ENCODE data around the gene L3MBTL2.
A peak's percentile ranks its signal among the peaks of the same experiment; 100 is the strongest.

The L3MBTL2 gene

DNA sequence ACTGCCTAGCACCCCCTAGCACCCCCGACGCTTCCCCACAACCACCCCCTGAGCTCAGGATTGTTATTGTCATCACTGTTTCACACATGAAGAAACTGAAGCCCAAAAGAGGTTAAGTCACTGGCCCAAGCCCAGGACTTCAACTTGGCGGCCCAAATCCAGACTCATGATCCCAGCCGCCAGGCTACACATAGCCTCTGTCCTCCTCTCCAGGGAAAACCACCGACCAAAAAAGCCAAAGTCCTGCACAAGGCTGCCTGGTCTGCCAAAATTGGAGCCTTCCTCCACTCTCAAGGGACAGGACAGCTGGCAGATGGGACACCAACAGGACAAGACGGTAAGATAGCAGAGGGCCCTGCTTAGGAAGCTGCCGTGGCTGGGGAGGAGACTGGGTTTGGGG is 10.8 kb downstream of the L3MBTL2 start:
- DNase-seq: no peak

- no peak for DNase-seq
These were observed 11.9 kb downstream of the L3MBTL2 start for GRCh38 chr22:41216984-41217383.

DNA sequence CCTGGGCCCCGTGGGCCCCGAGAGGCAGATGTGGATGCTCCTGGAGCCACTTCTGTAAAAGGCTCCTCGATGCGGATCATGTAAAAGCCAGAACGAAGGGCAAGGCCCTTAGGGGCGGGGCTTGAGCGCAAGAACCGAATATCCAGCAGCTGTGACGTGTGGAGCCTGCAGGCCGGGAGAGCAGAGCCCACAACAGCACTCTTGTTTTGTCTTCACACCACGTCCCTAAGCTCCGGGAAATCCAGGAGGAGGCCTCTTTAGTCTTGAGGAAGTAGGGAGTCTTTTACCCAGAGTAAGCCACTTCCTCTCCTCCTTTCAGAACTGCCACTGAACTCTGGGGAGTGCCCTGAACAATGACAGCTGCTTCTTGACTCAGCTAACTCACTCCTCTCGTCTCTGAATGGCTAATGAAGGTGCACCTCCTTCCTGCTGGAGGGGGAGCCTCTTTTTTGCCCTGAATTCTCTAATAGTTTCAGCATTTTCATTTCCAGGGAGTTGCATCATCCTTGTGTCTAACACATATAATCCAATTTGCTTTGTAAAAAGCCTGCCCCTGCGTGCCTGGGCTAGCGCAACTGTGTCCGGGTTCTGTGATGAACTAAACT is 12.5 kb downstream of the L3MBTL2 start:
- DNase-seq: no peak

GRCh38 chr22:41222846-41223507 is 17.9 kb downstream of the L3MBTL2 start:
- no peak for DNase-seq

DNA sequence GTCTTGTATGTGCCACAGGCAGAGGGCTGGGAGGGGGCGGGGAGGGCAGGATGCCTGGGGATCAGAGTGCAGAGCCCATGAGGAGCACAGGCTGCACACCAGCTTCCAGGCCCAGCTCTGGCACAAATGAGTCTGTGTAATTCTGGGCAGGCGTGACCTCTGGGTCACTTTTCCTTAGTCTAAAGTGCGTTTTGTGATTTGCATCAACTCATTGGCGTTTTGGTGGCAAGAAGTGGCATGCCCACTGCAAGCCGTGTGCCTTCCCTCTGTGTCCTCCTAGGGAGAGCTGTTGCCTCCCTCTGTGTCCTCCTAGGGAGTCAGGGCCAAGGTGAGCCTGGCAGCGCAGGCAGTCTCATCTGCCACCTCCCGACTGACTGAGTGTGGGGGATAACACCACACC is 18.4 kb downstream of the L3MBTL2 start:
- no peak for DNase-seq

GRCh38 chr22:41226723-41227655 is 21.9 kb downstream of the L3MBTL2 start:
- no peak for DNase-seq

DNA sequence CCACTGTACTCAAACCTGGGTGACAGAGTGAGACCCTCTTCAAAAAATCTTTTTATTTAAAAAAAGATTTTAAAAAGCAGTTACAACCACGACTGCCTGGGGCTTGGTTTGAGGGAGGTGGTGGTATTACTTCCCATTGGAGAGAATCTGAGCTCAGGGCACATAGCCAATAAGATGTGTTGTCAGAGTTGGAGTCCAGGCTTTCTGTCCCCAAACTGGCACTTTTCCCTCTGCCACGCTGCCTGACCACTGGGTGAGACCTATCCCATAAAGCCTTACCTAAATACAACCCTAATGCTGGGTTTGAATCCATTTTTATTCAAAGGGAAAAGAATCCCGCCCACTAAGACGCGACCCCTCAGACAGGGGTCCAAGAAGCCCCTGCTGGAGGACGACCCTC is 24.1 kb downstream of the L3MBTL2 start:
- no peak for DNase-seq

DNA sequence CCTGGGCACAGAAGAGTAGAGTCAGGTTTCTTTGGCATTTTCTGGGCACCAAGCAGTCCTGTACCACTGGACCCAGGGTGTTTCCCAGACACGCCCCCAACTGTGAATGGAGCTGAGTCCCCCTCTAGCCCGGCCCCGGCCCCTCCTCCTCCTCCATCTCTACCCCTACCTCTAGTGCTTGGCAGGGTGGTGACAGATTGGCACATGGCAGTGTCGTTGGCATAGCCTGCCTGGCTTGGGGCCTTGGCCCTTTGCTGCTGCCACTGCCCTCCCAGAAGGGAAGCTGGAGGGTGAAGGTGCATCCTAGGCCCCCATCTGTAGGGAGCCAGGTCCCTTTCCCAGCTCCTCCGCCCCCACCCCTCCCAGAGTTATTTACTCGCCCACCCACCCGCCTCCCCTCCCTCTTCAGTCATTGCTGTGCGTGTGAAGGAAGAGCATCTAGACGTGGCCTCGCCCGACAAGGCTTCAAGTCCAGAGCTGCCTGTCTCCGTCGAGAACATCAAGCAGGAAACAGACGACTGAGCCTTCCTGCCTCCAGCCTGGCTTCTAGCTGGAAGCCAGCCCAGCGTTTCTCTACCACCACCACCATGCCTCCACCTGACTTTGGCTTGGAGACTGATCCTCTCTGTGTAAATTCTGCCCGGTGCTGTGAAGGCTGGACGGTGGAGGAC is 24.8 kb downstream of the L3MBTL2 start:
- DNase-seq: no peak

DNA sequence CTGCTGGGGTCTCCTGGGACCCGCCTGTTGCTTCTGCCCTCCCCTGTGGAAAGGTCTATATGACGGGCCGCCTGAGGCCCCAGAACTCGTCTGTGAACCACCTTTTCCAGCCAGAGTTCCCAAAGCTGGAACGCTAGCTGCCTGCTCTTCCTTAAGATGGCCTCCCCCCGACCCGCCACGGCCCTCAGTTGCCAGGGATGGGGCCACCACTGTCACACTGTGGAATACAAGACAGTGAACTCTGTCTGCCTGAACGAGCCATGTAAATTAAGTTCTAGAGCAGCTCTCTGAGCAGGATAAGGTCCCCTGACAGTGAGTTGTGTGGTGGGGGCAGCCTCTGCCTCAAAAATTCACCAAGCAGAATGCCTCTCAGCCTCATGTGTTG is 25.3 kb downstream of the L3MBTL2 start:
- no peak for DNase-seq

DNA sequence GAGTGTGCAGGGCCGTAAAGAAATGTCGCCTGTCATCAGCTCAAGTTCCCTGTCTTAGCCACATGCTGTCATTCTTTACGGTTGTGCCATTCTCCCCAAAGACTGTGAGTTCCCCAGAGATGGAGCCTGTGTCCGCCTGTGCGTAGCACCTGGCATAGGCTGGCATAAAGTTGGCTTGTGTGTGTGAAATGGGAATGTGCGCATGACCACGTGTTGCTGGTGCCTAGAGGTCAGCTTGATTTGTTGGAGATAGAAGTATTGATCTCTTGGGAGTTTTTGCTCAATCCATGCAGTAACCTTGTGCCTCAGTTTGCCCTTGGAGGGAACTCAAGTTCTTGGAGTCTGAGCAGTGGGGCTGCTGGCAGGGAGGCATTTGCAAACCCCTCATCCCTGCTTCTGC is 26.3 kb downstream of the L3MBTL2 start:
- no peak for DNase-seq

DNA sequence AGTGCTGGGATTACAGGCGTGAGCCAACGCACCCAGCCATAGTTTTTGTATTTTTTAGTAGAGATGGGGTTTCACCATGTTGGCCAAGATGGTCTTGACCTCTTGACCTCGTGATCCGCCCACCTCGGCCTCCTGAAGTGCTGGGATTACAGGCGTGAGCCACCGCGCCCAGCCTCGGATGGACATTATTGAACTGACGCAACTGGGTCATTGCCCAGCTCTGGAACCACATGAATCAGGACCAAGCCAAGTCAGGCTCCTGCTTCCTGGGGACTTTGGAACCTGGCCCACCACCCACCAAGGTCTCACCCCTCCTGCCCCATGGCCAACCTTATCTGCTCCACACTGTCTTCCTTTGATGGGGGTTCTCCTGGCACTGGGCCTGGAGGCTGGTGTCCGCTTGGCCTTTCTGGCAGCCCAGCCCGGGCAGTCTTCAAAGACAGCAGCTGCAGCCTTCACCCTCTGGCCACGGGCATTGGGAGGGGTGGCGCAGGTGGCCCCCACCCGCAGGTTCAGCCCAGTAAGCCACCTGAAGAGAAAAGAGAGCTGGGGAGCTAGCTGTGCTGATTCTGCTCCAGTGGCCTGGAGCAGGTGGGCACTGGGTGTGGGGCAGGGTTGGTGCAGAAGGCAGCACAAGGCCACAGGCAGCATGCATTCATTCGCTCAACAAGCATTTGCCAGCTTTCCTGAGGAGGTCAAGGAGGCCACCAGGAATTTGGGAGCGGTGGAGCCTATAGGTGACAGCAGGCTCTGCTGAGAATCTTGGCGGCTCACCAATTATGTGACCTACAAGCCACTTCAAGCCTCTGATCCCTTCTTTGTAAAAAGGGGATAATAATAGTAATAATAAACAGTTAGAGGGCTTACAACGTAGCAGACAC is 29.9 kb downstream of the L3MBTL2 start:
- peak; percentile 55 for DNase-seq

- no peak for DNase-seq
These were observed 32.1 kb downstream of the L3MBTL2 start for GRCh38 chr22:41237036-41237706.

DNA sequence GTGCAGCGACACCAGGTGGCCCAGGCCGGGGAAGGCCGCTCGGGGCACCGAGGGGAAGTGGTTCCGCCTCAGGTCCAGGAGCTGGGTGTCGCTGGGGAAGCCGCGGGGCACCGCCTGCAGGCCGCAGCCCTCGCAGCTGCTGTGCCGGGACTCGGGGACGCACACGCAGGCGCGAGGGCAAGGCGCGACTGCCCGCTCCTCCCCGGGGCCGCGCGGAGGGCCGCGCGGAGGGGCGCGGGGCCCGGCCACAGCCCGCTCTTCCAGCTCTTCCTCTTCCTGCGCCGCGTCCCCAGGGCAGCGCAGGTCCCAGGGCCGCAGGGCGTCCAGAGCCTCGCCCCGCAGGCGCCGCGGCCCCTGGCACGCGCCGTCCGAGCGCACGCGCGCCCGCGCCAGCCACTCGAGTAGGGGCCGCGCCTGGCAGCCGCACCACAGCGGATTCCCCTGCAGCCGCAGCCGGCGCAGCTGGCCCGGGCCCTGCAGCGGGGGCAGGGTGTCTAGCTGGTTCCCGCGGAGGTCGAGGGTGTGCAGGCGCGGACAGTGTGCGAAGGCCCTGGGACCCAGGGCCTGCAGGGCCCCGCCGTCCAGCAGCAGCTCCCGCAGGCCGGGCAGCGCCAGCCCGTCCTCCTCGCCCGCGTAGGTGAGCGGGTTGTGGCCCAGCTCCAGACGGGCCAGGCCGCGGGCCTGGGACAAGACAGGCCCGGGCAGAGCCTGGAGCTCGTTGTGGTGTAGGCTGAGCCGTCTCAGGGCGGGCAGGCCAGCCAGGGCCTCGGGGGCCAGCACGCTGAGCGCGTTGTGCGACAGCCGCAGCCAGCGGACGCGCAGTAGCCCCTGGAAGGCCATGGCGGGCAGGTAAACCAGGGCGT is 32.8 kb downstream of the L3MBTL2 start:
- DNase-seq: peak; percentile 9

- no peak for DNase-seq
These were observed 33.7 kb downstream of the L3MBTL2 start for GRCh38 chr22:41238570-41239442.

DNA sequence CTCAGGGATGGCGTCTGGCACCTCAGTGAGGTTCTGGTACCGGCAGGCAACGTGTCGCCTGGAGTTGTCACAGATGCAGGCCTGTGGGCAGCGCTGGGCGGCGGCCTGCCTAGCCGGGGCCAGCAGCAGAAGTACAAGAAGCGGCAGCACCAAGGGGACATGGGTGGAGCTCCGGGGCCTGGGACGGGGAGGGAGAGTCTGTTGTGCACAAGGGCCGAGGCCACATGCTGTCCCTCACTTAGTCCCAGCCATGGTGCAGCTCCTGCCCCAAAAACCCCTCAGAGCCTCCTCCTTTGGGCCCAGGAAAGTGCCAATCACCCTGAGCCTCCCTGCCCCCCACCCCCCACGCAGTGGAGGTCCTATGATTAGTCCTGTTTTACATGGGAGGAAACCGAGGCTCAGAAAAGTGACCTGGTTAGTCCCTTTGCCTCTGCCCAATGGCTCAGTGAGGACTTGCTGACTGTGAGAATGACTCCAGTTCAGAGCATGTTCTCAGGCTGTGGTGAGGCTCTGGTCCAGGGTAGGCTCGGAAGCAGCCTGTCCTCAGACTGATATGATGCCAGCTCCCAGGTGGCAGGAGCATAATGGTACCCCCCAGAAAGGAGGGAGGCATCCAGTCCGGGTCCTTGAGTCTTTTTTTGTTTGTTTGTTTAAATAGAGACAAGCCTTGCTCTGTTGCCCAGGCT is 34.5 kb downstream of the L3MBTL2 start:
- DNase-seq: no peak

GRCh38 chr22:41240377-41241132 is 35.4 kb downstream of the L3MBTL2 start, which contains the start of gene CHADL:
CHADL (minus strand) TSS chr22:41240931; CDS start chr22:41240881, 50 bp downstream.
- no peak for DNase-seq

DNA sequence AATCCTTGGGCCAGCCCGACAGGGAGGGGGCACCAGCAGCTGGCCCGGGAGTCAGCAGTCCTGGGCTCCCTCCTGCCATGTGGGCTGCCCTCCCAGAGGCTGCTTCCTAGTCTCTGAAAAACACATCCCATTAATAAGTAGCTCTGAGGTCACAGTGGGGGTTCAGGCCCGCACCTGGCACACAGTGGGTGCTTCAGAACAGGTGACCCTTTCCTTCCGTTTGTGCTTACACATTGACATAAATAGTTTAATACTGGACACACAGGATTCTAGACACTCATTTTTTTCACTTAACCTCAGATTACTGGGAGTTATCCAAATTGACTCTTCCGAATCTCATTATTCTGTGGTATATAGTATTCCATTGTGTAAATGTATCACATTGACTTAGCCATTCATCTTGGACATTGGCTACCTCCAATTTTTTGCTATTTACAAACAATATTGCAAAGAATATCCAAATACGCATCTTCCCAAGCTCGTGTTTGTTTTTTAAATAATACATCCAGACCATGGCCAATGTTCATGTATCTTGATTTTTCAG is 36.1 kb downstream of the L3MBTL2 start:
- no peak for DNase-seq

All from NCI-H524 treated with DMSO at 0.1 percent for 48 hours (cell line).